Stomach (tissue), 9 donors: ENCODE measurements around the gene TBC1D4. TPM values are rescaled to one million over a fixed set of nuclear protein-coding genes. Genes with fewer than 3 reads are reported as not detected.

Experiments
- DNase-seq, 2 donors: peaks; one replicate each; pipeline versions ENCODE4 v3.0.0 to v3.0.0-alpha.2; 2013 to 2019
- H3K27ac ChIP-seq, 5 donors: fragments of 200-600 bp in 4 of 5; sonication (generic) in 4 of 5; one replicate each; pipeline ENCODE4 v1.5.1; 2013 to 2019; ENCODE audit warnings: mild to moderate bottlenecking in 1 of 5, moderate library complexity in 1 of 5
- H3K27me3 ChIP-seq, 3 donors: fragments of 200-600 bp; sonication (generic); one replicate each; pipeline ENCODE4 v1.5.1; 2017 to 2019; ENCODE audit warnings: mixed run types in 1 of 3
- H3K36me3 ChIP-seq, 4 donors: fragments of 200-600 bp; sonication (generic); 1 replicate in 3 of 4; 2 replicates in 1 of 4; pipeline ENCODE4 v1.5.1; 2016 to 2019
- H3K4me1 ChIP-seq, 4 donors: fragments of 200-600 bp; sonication (generic); one replicate each; pipeline ENCODE4 v1.5.1; 2016 to 2019
- H3K4me3 ChIP-seq, 4 donors: fragments of 200-600 bp; sonication (generic) in 3 of 4; one replicate each; pipeline ENCODE4 v1.5.1; 2016 to 2019; ENCODE audit warnings: mild to moderate bottlenecking in 1 of 4
- H3K9me3 ChIP-seq, 4 donors: fragments of 200-600 bp; sonication (generic); one replicate each; pipeline ENCODE4 v1.5.1; 2016 to 2019
- EP300 ChIP-seq: sonication (generic); formaldehyde crosslinking; IDR thresholded peaks from one replicate; pipeline ENCODE4 v1.6.1; 2017; ENCODE audit warnings: antibody characterized with exemption
- POLR2A ChIP-seq, 4 donors: fragments of 450-650 bp; IDR thresholded peaks; one replicate each; pipeline ENCODE4 v1.6.1; 2016; ENCODE audit warnings: antibody characterized with exemption in 4 of 4, control low read depth in 2 of 4, mild to moderate bottlenecking in 1 of 4, moderate library complexity in 1 of 4
- POLR2AphosphoS5 ChIP-seq, 3 donors: sonication (generic); formaldehyde crosslinking; IDR thresholded peaks; one replicate each; pipeline ENCODE4 v1.6.1; 2016; ENCODE audit warnings: antibody characterized with exemption in 3 of 3
- WGBS, 5 donors: extraction: QIAGEN DNeasy Blood & Tissue Kit in 3 of 5; methylation state at CpG; one replicate each; pipeline versions ENCODE4 v1.1.5 to v1.1.7; 2013 to 2018; 5-methylcytosine and 5-hydroxymethylcytosine counted together
- intact Hi-C: fragments of 100-400 bp; cut with DNase I; formaldehyde crosslinking; loops from one replicate; pipeline ENCODE4 v1.15.1; 2023; ENCODE audit warnings: low total_unique reads
- polyA plus RNA-seq, 3 donors: library from polyadenylated mRNA; stranded (reverse); fragments of 200-250 nt; gene quantifications; one replicate each; pipeline ENCODE4 v1.2.3, GENCODE V29; 2013
- total RNA-seq, 5 donors: library from RNA; depleted of rRNA; stranded (reverse); fragments of >200 nt; gene quantifications; one replicate each; pipeline versions ENCODE4 v1.1.0 to v1.2.3, GENCODE V29; 2014 to 2016
- TF ChIP-seq, protein P1 (sequence below), 7 experiments: fragments of 450-650 bp in 4 of 7; fragments of 200-600 bp in 3 of 7; sonication (generic) in 3 of 7; IDR thresholded peaks; one replicate each; pipeline ENCODE4 v1.5.1; 2016 to 2019; ENCODE audit warnings: antibody characterized with exemption in 7 of 7, control low read depth in 2 of 7, mild to moderate bottlenecking in 1 of 7
- donor health status: healthy with polysubstance abuse.
- donor health status: Bipolar disorder and iron deficiency.
- donor health status: healthy.

Gene TBC1D4
- total and polyA plus RNA-seq, 8 donors, result 4.9 to 47.8 (median 27.3) TPM

DNA sequence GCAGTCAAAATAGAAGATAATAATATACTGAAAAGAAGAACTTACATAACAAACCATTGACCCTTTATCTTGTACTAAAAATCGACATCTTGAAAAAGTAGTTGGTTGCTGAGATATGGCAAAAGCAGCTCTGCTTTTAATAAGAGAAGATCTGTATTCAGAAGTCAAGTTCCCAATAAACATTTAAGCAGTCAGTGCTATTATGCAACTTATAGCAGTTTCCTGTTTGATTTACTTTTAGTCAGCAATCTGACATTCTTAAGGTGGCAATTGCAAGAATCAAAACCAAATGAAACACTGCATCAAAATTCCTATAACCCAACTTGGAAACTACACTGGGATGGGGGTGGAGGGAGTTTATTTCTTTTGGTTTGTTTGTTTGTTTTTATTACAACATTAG is 165.5 kb downstream of the TBC1D4 start:
- no peak overlapping the region for H3K4me3 ChIP-seq
- no peaks in the 10 kb centered on the region for H3K27me3 ChIP-seq
- H3K36me3 ChIP-seq, result peaks cover 0 to 12% (median 12%) of the 10 kb centered on the region in 4 donors
- peaks cover 0 to 14% (median 0%) of the 10 kb centered on the region in 4 donors for H3K4me1 ChIP-seq
- no peak overlapping the region for H3K27ac ChIP-seq
- 38 to 54% (median 44%) methylated on average over 1 of the region's 1 CpG for WGBS, 5 donors
- no peak for DNase-seq
- TF ChIP-seq EP300 (no peak), POLR2A (IDR thresholded peaks at IDR 0.05) (no peak), POLR2AphosphoS5 (IDR thresholded peaks at IDR 0.05) (no peak)
- TF ChIP-seq, protein P1, sequence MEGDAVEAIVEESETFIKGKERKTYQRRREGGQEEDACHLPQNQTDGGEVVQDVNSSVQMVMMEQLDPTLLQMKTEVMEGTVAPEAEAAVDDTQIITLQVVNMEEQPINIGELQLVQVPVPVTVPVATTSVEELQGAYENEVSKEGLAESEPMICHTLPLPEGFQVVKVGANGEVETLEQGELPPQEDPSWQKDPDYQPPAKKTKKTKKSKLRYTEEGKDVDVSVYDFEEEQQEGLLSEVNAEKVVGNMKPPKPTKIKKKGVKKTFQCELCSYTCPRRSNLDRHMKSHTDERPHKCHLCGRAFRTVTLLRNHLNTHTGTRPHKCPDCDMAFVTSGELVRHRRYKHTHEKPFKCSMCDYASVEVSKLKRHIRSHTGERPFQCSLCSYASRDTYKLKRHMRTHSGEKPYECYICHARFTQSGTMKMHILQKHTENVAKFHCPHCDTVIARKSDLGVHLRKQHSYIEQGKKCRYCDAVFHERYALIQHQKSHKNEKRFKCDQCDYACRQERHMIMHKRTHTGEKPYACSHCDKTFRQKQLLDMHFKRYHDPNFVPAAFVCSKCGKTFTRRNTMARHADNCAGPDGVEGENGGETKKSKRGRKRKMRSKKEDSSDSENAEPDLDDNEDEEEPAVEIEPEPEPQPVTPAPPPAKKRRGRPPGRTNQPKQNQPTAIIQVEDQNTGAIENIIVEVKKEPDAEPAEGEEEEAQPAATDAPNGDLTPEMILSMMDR (IDR thresholded peaks at IDR 0.05), result no peak
- H3K9me3 ChIP-seq, result no peaks in the 10 kb centered on the region
- intact Hi-C loops, result no loop called here

- H3K4me1 ChIP-seq, result peaks cover 0 to 14% (median 3%) of the 10 kb centered on the region in 4 donors
- TF ChIP-seq EP300, result no peak
- no peak for TF ChIP-seq POLR2A (IDR thresholded peaks at IDR 0.05)
- TF ChIP-seq, protein P1 (IDR thresholded peaks at IDR 0.05), result no peak
- no peak for TF ChIP-seq POLR2AphosphoS5 (IDR thresholded peaks at IDR 0.05)
- no peak for DNase-seq
- H3K4me3 ChIP-seq, result no peak overlapping the region
- intact Hi-C loops, result no loop called here
- H3K27ac ChIP-seq, result no peak overlapping the region
- WGBS, 5 donors, result 72 to 75% (median 74%) methylated on average over 2 of the region's 2 CpGs
- H3K9me3 ChIP-seq, result no peaks in the 10 kb centered on the region
- peaks cover 0 to 28% (median 25%) of the 10 kb centered on the region in 4 donors for H3K36me3 ChIP-seq
- no peaks in the 10 kb centered on the region for H3K27me3 ChIP-seq
Observed at GRCh38 chr13:75312884-75313520, 169.0 kb downstream of the TBC1D4 start.

- DNase-seq, result no peak
- Histone ChIP-seq H3K4me3 (no peak overlapping the region), H3K36me3 (peaks cover 0 to 28% (median 26%) of the 10 kb centered on the region in 4 donors), H3K9me3 (no peaks in the 10 kb centered on the region), H3K4me1 (peaks cover 0 to 16% (median 0%) of the 10 kb centered on the region in 4 donors), H3K27ac (no peak overlapping the region), H3K27me3 (no peaks in the 10 kb centered on the region)
- intact Hi-C loops, result no loop called here
- TF ChIP-seq EP300 (no peak), POLR2AphosphoS5 (IDR thresholded peaks at IDR 0.05) (no peak), POLR2A (IDR thresholded peaks at IDR 0.05) (no peak)
- TF ChIP-seq, protein P1 (IDR thresholded peaks at IDR 0.05), result no peak
- 85 to 96% (median 92%) methylated on average over 8 of the region's 8 CpGs for WGBS, 5 donors
Observed at GRCh38 chr13:75309981-75310580, 171.9 kb downstream of the TBC1D4 start.

- Histone ChIP-seq H3K4me1 (peaks cover 0 to 16% (median 0%) of the 10 kb centered on the region in 4 donors), H3K27ac (no peak overlapping the region), H3K27me3 (no peaks in the 10 kb centered on the region), H3K4me3 (no peak overlapping the region), H3K36me3 (peaks cover 0 to 29% (median 27%) of the 10 kb centered on the region in 4 donors), H3K9me3 (no peaks in the 10 kb centered on the region)
- no peak for DNase-seq
- 44 to 72% (median 60%) methylated on average over 2 of the region's 2 CpGs for WGBS, 5 donors
- intact Hi-C loops, result no loop called here
- TF ChIP-seq POLR2AphosphoS5 (IDR thresholded peaks at IDR 0.05), result no peak
- TF ChIP-seq, protein P1 (IDR thresholded peaks at IDR 0.05), result no peak
- TF ChIP-seq POLR2A (IDR thresholded peaks at IDR 0.05), result no peak
- no peak for TF ChIP-seq EP300
Observed at GRCh38 chr13:75308222-75308621, 173.7 kb downstream of the TBC1D4 start.
